GM21825 (cell line): ENCODE results near the gene UTF1.

ENCODE experiments used
- ATAC-seq: cut with Tn5 transposase; IDR thresholded peaks from one replicate; pipeline ENCODE4 v1.9.1; 2021; ENCODE audit warnings: mild to moderate bottlenecking, moderate library complexity; ENCODE audit not compliant: unreplicated experiment

UTF1 gene

GRCh38 chr10:133230044-133230361 is at the start of gene UTF1:
UTF1 (plus strand) TSS chr10:133230217; CDS start chr10:133230289, 72 bp downstream.
- no peak for ATAC-seq

GRCh38 chr10:133180965-133181639 is 48.9 kb upstream of the UTF1 start:
- ATAC-seq = no peak

- ATAC-seq = no peak
Observed at GRCh38 chr10:133182190-133182589, 47.8 kb upstream of the UTF1 start.

GRCh38 chr10:133182791-133183645 is 47.0 kb upstream of the UTF1 start:
- ATAC-seq = no peak

- no peak for ATAC-seq
Observed at GRCh38 chr10:133183646-133184378, 46.2 kb upstream of the UTF1 start.

- no peak for ATAC-seq
Observed at GRCh38 chr10:133184591-133185244, 45.3 kb upstream of the UTF1 start.

- ATAC-seq = no peak
Observed at GRCh38 chr10:133185421-133185820, 44.6 kb upstream of the UTF1 start.

- no peak for ATAC-seq
Observed at GRCh38 chr10:133185916-133186315, 44.1 kb upstream of the UTF1 start.

- no peak for ATAC-seq
Observed at GRCh38 chr10:133186416-133187090, 43.5 kb upstream of the UTF1 start.

GRCh38 chr10:133187091-133187905 is 42.7 kb upstream of the UTF1 start:
- ATAC-seq = no peak

- ATAC-seq = no peak
Observed at GRCh38 chr10:133187906-133188681, 41.9 kb upstream of the UTF1 start.

- ATAC-seq = no peak
Observed at GRCh38 chr10:133189256-133189655, 40.8 kb upstream of the UTF1 start.

- ATAC-seq = no peak
Observed at GRCh38 chr10:133189726-133190125, 40.3 kb upstream of the UTF1 start.

GRCh38 chr10:133190225-133190624 is 39.8 kb upstream of the UTF1 start:
- no peak for ATAC-seq

- ATAC-seq = no peak
Observed at GRCh38 chr10:133191651-133192050, 38.4 kb upstream of the UTF1 start.

- ATAC-seq = no peak
Observed at GRCh38 chr10:133194151-133194550, 35.9 kb upstream of the UTF1 start.

- ATAC-seq = no peak
Observed at GRCh38 chr10:133195096-133195495, 34.9 kb upstream of the UTF1 start.

- ATAC-seq = no peak
Observed at GRCh38 chr10:133195611-133196010, 34.4 kb upstream of the UTF1 start.
